WI38 (cell line): ENCODE data around the gene ITPKB.

Source experiments
- H3K4me3 ChIP-seq: 2 replicates; pipeline ENCODE4 v1.5.1; 2011; ENCODE audit warnings: low read depth, mild to moderate bottlenecking, control low read depth, low read length
- CTCF ChIP-seq: IDR thresholded peaks from 2 replicates; pipeline ENCODE4 v1.5.1; 2012; ENCODE audit warnings: low read depth, mild to moderate bottlenecking, control low read depth, low read length

ITPKB gene

GRCh38 chr1:226627050-226627755, 111.9 kb downstream of the ITPKB start:
- no peak for TF ChIP-seq CTCF
- no peak overlapping the region for H3K4me3 ChIP-seq

GRCh38 chr1:226626577-226626956, 112.5 kb downstream of the ITPKB start:
- no peak overlapping the region for H3K4me3 ChIP-seq
- peak; percentile 96 for TF ChIP-seq CTCF

- TF ChIP-seq CTCF: no peak
- no peak overlapping the region for H3K4me3 ChIP-seq
Measured at GRCh38 chr1:226625832-226626576, 113.1 kb downstream of the ITPKB start.

- no peak overlapping the region for H3K4me3 ChIP-seq
- TF ChIP-seq CTCF: no peak
Measured at GRCh38 chr1:226625326-226625725, 113.8 kb downstream of the ITPKB start.

- H3K4me3 ChIP-seq: no peak overlapping the region
- no peak for TF ChIP-seq CTCF
Measured at GRCh38 chr1:226624526-226624925, 114.6 kb downstream of the ITPKB start.

- no peak overlapping the region for H3K4me3 ChIP-seq
- no peak for TF ChIP-seq CTCF
Measured at GRCh38 chr1:226622012-226622411, 117.1 kb downstream of the ITPKB start.

GRCh38 chr1:226619031-226619430, 120.1 kb downstream of the ITPKB start:
- no peak for TF ChIP-seq CTCF
- H3K4me3 ChIP-seq: no peak overlapping the region
